D721Med (cell line): ENCODE data around the gene SIGMAR1.

ENCODE experiments used
- DNase-seq: peaks from one replicate; pipeline ENCODE4 v3.0.0; 2011; ENCODE audit warnings: low spot score; ENCODE audit not compliant: insufficient read length
- FAIRE-seq: peaks from 2 replicates; lab custom pipeline; 2011; peaks lifted over from hg19 to GRCh38; lab: Jason Lieb, UNC
- CTCF ChIP-seq: IDR thresholded peaks from 2 replicates; pipeline ENCODE4 v1.5.1; 2012; ENCODE audit warnings: mild to moderate bottlenecking, control low read depth; ENCODE audit not compliant: insufficient read depth; ENCODE audit errors: missing control alignments

SIGMAR1 gene

GRCh38 chr9:34590381-34591247, 47.0 kb downstream of the SIGMAR1 start:
- TF ChIP-seq CTCF: no peak
- no peak for FAIRE-seq
- no peak for DNase-seq

DNA sequence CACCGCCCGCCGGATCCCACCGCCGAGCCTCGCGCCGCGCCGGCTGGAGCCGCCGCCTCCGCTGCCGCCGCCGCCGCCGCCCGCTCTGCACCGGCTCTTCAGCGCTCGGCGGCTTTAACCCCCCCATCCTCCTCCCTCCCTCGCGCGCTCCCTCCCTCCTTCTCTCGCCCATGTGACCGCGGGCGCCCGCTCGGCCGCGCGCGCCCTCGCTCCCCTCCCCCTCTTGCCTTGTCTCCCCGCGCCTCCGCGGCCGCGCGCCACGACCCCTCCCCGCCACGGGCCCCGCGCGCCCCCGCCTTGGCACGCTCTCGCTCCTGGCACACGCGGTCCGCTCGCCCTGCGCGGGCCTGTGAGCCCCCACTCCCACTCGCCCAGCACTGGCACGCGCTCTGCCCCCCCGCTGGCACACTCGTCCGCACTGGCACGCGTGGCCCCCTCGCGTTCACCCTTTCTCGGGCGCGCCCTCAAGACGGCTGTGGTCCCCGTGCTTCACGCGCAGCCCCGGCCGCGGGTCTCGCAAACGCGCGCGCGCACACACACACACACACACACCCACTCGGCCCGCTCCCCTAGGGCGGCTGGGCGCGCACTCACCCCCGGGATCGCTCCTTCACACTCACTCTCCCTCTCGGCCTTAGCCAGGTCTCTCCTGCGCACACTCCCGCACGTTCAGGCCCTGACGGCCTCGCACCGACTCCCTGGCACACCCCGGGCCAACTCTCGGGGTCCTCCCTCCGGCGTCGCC, 47.8 kb downstream of the SIGMAR1 start, which contains the start of gene CNTFR:
Gene CNTFR (minus strand): TSS at position 89 of the 745 bp plus-strand sequence. CDS start 20,743 bp downstream, outside the sequence.
- FAIRE-seq: no peak
- TF ChIP-seq CTCF: no peak
- DNase-seq: peak; percentile 88

DNA sequence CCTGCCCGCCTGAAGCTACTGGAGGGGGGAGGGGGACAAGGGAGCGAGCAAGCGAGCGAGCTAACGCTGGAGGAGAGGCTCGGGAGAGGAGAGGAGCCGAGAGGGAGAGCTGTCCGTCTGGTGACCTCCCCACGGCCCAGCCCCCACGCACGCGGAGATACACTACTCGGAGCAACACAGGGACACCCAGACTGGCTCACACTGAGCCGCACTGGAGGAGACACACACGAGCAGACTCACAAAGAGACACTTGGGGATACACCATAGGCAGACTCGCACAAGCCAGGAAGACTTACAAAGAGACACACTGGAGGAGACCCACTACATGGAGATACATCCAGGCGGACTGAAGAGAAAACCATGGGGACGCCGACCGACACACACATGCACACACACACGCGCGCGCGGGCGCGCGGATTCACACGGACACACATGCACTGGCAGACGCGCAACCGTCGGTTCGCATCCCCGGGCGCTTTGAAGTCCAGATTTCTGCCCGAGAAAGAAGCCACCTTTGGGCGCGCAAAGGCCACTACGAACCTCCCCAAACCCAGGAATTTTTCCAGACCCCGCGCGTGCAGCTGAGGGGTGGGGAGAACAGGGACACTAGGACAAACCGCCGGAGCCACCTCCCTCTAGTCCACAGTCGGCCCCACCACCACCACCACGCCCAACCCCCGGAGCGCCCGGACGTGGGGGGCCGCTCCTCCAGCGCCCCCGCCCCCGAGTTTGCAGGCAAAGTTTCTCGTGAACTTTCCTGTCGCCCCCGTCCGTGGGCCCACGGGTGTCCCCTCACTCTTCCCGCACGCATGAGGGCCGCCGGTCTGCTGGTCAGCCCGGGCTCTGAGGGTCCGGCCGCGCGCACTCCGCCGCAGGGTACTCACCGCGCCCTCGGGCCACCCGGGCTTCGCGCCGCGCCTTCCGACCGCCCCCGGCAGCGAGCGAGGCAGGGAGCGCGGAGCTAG, 48.6 kb downstream of the SIGMAR1 start:
- TF ChIP-seq CTCF: no peak
- DNase-seq (no peak), FAIRE-seq (no peak)

DNA sequence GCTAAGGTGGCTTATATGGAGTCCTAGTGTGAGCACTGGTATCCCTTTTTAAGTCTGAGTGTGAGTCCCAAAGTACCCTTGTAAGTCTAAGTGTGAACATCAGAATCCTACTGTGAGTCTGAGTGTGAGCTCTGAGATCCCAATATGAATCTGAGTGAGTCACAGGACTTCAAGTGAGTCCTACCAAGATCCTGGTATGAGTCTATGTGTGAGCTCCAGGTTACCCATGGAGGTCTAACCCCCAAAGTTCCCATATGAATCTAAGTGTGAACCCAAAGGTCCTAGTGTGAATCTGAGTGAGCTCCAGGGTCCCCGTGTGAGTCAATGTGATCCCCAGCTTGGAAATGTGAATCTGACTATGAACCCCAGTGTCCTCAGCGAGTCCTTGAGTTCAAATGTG, 50.3 kb downstream of the SIGMAR1 start:
- FAIRE-seq: no peak
- no peak for DNase-seq
- no peak for TF ChIP-seq CTCF

DNA sequence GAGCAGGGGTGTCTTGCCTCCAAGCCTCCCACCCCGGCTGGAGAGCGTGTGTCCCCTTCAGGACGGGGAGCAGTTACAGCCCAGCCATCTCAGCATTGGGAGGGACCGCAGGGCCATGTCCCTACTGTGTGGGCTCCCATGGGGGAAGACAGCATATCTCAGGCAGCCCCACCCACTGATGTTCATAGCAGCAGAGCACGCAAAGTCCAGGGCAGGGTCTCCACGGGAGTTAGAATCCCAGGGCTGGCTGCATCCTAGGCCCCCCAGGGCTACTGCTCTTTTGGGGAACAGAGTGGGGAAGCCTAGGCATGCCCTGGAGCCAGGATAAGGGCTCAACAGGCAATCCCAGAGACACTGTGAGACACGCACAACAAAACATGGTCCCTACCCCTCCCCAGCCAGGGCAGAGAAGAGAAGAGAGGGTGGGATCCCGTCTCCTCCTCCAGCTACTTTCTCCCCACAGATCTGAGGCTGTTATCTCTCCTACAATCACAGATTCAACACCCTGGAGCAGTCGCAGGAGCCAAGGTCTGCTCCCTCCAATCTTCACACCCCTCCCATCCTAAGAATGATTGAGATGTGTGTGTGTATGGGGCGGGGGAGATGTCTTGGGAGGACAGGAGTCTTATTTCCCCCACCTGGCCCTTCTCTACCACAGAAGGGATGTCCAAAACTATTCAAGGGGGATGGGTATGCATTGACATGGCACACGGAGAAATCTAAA, 51.5 kb downstream of the SIGMAR1 start:
- no peak for TF ChIP-seq CTCF
- DNase-seq (no peak), FAIRE-seq (no peak)

- DNase-seq: no peak
- no peak for FAIRE-seq
- no peak for TF ChIP-seq CTCF
Observed at GRCh38 chr9:34584970-34585369, 52.6 kb downstream of the SIGMAR1 start.
